Stimulated activated CD4-positive, alpha-beta T cell treated with anti-CD3 and anti-CD28 coated beads, Interleukin-12 subunit alpha, Interleukin-12 subunit beta, amount 100 ng/mL, for 4 hours (primary cell): ENCODE data around the gene TRPV3.
"Not testable (repeated sequence)": the region's sequence is repeated elsewhere in the genome, so short reads cannot be mapped to it uniquely, and the experiment has no call there.

Experiments used
- DNase-seq: peaks from one replicate; pipeline ENCODE4 v3.0.0-alpha.2; 2020

Gene TRPV3

DNA sequence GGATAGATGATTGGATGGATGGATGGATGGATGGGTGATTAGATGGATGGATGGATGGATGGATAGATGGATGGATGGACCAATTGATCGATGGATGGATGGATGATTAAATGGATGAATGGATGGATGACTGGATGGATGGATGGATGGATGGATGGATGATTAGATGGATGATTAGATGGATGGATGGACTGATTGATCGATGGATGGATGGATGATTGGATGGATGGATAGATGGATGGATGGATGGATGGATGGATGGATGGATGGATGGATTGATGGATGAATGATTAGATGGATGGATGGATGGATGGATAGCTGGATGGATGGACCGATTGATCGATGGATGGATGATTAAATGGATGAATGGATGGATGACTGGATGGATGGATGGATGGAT lies 38.1 kb downstream of the TRPV3 start:
- DNase-seq: not testable (repeated sequence)

DNA sequence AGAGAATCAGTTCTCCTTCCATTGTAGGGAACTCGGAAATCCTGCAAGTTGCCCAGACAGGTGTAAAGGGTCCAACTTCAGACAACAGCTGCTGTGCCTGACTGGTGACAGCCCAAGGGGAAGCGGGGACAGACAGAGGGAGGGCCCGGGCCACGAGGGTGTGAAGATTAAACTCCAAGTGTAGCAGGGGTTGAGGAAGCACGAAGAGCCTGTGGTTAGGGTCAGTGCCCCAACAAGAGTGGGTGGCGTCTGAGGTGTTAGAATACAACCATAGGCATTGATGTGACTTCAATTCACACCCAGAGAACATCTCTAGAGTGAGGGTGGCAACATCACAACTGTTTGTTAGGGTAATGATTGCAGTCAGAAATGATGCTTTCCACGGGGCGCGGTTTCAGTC lies 42.7 kb downstream of the TRPV3 start:
- no peak for DNase-seq

DNA sequence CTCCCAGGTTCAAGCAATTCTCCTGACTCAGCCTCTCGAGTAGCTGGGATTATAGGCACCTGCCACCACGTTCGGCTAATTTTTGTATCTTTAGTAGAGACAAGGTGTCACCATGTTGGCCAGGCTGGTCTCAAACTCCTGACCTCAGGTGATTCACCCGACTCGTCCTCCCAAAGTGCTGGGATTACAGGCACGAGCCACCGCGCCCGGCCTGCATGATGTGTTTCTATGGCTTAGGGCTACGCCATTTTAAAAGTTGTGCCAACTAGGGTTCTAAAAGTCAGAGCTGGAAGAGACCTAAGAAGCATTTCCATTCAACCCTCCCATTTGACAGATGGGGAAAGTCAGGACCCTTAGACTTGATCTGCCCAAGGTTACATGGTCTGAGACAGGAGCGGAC lies 43.4 kb downstream of the TRPV3 start:
- not testable (repeated sequence) for DNase-seq

DNA sequence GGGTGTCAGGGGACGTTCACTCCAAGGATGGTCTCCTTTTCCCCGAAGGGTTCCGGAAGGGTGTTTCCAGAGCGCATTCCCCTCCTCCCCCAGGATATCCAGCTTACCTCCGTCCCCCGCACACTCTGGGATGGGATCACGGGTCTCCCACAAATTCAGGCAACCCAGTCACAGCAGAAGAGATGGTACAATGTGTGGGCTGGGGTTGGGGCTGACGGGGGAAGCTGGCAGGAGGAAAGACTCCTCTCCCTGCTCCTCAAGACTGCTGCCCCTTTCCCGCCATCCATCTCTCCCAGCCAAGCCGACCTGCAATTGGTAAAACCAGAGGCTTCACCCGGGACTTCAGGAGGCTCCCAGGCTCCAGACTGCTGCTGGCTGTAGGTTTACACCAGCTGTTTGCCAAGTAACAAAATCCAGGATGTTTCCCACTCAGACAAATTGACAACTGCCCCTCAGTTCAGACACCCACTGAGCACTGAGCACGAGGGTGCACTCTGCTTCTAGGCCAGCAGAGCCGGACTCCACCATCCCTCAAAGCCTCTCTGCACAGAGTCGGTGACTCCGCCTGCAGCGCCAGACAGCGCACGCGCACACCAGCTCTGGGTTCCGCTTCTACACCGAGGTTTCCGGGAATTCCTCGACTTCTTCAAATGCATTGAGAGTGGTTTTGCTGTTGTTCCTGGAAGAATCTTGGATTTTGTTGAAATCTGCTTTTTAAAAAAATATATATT lies 44.1 kb downstream of the TRPV3 start:
- DNase-seq: no peak

DNA sequence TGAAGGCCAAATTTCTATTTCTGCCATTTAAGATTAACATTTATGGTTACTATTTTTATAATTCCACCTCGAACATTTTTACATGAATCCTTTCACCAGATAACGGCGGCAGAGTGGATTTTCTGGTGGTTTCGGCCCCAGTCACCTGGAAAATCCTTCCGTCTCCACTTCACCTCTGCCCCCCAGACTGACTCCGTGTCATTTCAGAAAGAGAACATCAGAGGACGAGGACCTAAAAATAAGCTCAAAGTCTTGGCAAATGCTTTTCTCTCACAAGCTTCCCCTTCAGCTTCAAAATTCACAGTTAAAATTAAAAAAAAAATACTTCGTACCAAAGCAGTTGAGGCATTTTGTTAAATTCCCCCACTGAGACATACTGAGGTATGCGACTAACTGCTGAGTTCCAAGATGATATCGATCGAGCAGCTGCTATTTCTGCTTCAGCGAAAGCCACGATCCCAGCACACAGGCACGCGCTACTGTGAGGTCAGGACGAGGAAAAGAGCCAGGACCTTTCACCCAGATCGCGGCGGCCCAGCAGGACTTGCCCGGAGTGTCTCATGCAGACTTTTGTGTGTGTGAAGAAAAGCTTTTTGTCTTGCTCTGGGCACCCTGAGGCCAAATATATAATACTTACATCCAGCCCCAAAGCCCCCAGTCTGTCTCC lies 45.0 kb downstream of the TRPV3 start:
- DNase-seq: no peak

DNA sequence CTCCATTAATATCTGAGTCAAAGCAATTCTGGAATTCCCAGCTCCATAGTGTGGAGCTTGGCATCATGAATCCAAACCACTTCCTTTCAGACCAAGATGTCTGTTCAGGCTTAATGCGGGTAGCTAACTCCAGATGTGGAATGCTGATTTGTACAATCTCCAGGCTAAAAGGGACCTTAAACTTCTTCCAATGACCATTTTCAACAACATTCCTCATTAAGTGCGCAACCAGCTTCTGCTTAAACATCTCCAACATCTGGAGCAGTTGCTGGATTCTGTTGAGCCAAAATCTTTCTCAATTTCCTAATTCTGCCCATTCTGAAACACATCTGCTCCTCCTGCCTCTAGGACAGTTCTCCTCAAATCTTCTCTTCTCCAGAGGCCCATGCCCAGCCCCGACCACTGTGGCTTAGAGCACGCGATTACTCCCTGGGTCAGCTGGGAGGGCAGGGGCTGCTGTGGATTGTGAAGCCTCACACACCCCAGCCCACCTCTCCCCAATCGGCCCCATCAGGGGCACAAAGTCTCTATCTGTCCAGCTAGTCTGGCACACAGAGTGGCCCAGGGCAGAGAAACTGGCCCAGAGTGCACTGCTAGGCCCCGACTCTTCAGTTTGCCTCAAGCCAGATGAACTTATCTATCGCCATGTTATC lies 45.6 kb downstream of the TRPV3 start:
- DNase-seq: no peak

DNA sequence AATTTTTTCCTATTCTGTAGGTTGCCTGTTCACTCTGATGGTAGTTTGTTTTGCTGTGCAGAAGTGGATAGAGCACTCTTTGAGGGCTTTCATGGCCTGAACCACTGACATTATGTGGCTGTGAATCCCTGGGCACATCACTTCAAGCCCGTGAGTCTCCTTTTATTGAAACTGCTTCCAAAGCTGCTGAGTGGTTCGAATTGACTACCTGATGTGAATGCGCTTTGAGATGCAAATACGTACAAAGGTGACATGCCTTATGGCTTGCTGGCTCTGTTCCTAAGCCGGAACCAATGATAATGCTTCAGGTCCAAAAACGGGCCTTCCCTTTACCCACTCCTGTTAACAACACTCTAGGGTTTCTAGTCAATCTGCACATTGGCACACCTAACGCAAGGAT lies 47.5 kb downstream of the TRPV3 start:
- DNase-seq: no peak

DNA sequence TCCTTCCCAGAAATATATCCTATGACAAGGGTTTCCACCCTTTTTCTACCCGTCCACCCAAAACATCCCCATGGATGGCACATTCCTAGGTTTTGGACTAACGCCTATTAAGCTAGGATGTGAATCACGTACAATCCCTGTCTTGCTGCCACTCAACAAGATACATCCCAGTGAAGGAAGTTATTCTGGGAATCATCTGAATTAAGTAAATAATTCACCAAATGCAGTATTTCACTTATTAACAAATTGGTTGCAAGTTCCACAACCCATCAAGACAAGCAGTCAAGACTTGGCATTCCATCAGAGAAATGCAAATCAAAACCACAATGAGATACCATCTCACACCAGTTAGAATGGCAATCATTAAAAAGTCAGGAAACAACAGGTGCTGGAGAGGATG lies 49.7 kb downstream of the TRPV3 start:
- DNase-seq: no peak

DNA sequence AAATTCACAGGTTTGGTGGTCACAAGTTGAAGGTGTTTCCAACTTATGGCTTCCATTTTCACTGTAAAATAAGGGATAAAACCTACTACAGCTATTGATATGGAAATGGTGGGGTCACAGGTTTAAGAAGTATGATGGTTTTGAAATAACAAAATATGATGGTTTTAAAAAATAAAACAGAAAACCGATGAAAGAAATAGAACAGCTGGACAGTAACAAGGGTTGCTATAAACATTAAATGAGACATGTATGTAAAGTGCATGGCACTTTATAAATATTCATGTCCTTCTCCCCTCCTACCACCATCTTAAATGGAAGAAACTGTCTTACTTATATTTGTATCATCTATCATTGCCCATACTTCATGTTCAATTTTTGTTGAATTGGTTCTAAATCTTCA lies 50.5 kb downstream of the TRPV3 start:
- DNase-seq: no peak

DNA sequence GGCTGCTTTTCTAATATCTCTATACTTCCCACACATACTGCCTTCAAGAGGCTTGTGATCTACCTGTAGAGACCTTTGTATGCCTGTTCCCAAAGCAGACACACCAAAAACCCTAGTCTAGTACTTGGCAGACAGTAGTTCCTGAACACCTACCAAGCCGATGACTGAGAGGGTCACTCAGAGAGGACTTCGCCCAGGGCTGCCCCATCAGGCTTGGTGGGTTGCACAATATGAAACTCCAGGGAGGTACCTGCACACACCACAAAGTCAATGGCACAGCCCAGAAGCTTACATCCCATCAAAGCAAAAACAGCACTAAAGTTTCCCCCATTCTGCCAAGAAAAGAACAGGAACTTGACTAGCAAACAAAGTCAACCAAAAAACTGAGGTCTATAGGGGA lies 51.6 kb downstream of the TRPV3 start:
- no peak for DNase-seq

DNA sequence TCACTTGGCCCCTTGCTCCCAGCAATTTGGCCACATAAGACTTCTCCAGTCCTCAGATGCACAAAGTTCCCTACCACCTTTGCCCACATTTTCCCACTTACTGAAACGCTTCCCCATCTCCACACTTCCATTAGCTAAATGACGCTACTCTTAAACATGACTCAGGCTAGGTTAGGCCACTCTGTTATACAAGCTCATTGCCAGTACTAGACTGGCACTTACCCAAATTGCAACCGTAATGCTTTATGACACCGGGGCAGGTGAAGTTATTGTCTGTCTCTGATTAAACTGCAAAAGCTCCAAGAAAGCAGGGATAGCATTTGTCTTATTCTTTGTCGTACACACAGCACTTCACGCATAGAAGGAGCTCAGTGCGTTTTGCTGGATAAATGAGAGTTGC lies 52.6 kb downstream of the TRPV3 start:
- DNase-seq: no peak

DNA sequence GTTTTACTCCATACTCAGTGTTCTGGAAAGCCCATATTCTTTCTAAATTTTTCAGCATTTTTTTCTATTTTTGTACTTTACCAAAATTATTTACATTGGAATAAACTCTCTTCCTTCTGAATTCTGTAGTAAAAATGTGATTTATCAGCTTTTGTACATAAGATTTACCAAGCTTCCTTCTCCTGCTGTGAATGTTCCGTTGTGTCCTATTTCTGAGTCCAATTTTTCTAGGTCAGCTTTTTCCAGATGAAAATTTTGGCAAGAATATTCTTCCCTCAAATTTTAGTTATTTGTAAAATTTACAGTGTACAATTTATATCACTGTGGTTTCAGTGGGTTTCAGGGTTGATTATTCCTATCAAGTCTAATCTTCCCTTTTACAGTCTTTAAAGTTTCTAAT lies 54.3 kb downstream of the TRPV3 start:
- no peak for DNase-seq

DNA sequence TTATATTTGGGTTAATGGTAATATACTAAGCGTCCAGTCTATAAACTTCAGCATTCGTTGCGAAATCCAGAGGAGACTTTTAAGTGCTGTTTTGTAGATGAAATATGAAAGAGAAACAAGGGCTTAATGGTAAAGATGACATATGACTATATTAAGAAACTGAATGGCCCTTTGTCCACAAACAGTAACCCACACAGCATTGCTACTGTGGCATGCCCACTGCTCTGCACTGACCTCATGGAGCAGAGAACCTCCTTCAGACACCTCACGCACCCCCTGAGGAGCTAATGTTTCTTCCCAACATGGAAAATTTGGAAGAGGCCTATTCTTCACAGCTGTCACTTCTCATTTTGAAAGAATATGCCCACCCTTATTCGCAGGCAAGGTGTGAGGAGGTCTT lies 55.1 kb downstream of the TRPV3 start:
- DNase-seq: no peak

DNA sequence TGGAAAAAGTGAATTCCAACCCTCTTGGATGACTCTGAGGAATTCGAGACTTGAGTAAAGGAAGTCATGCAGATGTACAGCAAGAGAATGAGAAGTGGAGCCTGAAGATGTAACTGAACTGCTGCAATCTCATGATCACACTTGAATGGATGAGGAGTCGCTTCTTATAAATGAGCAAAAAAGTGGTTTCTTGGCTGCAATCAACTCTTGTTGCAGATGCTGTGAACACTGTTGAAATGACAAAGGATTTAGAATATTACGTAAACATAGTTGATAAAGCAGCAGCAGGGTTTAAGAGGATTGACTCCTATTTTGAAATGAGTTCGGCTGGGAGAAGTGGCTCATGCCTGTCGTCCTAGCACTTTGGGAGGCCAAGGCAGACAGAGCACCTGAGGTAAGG lies 56.3 kb downstream of the TRPV3 start:
- no peak for DNase-seq

DNA sequence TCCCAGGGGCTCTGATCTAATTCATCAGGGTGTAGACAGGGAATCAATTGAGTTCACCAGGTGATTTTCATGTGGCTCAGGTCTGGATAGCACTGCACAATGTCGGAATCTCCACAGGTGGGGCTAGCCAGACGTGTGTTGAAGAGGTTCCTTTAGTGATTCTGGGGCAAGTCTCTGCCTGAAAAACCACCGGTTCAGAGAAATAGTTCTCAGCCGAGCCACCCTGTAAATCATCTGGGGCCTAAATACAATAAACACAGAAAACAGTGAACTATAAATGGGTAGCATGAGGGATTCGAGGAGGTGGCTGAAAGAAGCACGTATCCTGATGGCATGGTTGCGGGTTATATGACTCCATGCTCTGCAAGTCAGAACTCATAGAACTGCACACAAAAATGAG lies 60.5 kb downstream of the TRPV3 start:
- no peak for DNase-seq

DNA sequence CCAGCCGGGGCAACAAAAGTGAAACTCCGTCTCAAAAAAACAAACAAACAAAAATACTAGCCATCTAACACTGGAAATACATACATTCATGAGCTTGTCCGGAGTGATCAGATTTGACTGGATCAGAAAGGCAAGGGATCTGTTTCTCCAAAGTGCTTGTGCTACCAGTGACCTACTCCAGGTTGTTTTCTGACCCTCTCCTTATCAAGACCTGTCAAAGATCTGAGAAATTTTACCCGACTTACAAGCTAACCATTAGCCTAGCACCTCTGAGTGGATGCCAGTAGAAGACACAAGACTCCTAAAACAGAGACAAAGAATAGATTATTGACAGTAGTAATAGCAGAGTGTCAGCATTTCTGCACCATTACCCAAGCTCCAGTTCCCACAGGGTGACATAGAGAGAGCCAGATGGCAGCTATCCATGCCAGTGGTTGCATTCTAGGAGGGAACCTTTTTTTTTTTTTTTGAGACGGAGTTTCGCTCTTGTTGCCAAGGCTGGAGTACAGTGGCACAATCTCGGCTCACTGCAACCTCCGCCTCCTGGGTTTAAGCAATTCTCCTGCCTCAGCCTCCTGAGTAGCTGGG lies 72.0 kb downstream of the TRPV3 start:
- DNase-seq: no peak

DNA sequence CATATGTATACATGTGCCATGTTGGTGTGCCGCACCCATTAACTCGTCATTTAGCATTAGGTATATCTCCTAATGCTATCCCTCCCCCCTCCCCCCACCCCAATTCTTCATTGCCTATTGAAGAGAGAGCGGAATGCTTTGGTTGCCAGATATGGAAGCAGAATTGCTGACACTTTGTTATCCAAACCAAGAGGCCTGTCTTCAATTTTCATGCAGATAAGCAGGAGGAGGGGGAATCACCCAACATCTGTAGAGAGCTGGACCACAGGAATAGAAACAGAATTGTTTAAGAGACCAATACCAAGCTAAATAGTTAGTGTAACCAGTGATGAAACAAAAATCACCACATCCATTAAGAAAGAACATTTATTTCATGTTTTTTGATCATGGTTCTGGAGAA lies 74.8 kb downstream of the TRPV3 start:
- no peak for DNase-seq

DNA sequence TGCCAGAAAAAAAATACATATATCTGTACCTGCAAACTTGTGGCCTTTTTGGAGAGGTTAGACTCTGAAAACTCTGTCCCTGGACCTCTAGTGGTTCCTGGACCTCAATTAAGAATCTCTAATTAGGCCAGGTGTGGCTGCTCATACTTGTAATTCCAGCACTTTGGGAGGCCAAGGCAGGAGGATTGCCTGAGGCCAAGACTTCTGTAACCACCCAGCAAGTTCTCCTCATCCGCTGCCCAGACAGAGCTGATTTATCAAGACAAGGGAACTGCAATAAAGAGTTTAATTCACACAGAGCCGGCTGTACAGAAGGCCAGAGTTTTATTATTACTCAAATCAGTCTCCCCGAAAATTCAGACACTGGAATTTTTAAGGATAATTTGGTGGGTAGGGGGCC lies 77.6 kb downstream of the TRPV3 start:
- DNase-seq: no peak

DNA sequence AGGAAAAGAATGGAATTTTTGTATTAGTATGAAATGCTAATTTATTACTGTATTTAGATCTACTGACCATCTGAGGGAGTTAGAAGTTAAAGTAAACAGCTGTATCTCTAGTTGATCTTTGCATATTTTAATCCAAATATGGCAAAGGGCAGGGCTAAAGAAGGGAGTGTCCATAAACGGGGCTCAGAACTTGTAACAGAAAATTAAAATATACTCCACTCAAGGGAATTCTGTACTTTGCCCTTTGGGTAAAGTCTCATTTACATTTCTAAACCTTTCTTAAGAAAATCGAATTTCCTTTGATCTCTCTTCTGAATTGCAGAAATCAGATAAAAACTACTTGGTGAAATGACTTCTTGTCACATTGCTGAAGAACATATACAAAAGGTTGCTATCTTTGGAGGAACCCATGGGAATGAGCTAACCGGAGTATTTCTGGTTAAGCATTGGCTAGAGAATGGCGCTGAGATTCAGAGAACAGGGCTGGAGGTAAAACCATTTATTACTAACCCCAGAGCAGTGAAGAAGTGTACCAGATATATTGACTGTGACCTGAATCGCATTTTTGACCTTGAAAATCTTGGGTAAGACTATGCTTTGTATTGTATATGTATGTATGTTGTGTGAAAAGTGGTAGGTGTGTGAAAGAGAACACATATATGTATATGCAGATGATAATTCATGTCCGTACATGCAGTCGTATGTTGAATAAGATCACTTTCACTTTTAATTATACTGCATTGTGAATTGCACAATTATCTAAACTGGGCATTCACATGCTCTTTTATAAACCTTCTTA lies 81.6 kb downstream of the TRPV3 start, which contains the start of gene ASPA:
Gene ASPA (plus strand): TSS at position 186 of the 799 bp plus-strand sequence. CDS start 163 bp downstream, at position 349.
- no peak for DNase-seq

DNA sequence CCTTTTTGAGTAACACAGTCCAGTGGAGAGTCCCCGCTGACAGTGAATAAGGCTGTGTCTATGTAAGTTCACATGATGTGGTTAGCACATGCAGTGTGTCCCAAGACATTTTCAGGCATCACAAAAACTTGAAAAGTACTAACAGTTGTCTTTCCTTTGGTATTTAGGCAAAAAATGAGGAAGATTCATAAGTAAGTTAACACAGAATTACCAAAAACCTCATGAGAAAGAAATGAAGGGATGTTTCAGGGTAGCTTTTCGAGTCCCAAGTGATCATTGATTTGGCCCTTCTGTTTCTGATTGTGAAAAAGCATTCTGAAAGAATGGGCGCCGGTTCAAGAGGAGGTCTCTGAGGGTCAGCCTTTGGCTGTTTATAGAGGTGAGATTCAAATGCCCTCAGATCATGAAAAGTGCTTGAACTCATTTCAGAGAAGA lies 82.3 kb downstream of the TRPV3 start:
- no peak for DNase-seq

DNA sequence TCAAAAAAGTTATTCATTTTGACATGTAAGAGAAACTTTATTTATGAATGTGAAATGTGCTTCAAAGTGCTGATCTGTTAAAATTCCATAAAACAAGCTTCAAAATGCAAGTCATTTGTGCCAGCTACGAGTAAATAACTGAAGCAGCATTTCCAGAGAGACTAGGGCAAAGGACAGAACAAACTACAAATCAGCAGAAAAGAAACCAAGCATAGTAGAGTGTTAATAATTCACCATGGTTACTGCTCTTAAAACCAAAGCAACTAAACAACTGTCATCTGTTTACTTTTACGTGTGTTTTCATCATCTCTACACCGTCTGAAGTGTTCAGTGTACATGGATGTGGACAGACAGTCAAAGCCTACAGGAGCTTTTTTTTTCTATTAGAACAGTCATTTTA lies 83.4 kb downstream of the TRPV3 start:
- DNase-seq: no peak

DNA sequence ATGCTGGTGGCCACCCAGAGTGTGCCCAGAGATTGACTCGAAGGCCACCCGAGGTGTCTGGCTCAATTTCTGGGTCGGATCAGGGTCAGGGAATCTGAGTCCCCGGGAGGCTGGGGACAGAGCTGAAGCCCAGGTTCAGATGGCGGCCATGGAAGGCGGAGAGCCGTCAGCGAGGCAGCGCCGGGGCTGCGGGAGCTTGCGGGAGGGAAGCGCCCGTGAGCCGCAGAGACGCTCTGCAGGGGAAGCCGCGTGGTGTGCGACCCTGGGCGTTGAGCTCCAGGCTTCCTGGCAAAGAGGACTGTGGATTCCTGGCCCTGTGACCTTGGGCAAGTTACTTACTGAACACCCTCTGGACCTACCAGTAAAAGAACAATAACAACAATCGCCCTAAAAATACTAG lies 85.5 kb downstream of the TRPV3 start:
- no peak for DNase-seq

DNA sequence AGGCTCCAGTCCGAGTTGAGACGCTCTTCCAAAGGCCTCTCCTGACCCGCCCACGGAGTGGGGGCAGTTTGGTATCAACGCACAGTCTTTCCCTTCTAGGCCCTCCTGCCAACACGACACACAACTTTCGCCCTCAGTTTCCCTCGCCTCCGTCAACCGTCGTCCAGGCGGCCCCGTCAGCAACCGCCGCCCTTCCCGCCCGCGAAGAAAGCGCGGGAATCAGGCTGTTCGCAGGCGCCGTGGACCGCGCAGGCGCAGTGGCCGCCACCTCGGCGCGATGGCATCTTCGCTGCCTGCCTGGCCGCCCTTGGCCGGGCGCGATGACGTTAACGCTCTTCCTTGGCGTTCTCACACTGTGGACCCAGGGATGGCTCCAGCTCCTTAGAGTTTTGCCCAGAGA lies 86.0 kb downstream of the TRPV3 start, which contains the start of gene SPATA22:
Gene SPATA22 (minus strand): TSS at position 221 of the 400 bp plus-strand sequence. CDS start 2,494 bp downstream, outside the sequence.
- DNase-seq: no peak
